Stimulated activated CD4-positive, alpha-beta T cell treated with anti-CD3 and anti-CD28 coated beads, TNF-alpha, amount 100 ng/mL, for 48 hours (primary cell): Measurements from ENCODE around the gene DOCK11.
"Not testable (repeated sequence)": the region's sequence is repeated elsewhere in the genome, so short reads cannot be mapped to it uniquely, and the experiment has no call there.

Source experiments
- DNase-seq, 3 donors: peaks; one replicate each; pipeline ENCODE4 v3.0.0-alpha.2; 2020; ENCODE audit warnings: low read depth in 3 of 3

Gene DOCK11

DNA sequence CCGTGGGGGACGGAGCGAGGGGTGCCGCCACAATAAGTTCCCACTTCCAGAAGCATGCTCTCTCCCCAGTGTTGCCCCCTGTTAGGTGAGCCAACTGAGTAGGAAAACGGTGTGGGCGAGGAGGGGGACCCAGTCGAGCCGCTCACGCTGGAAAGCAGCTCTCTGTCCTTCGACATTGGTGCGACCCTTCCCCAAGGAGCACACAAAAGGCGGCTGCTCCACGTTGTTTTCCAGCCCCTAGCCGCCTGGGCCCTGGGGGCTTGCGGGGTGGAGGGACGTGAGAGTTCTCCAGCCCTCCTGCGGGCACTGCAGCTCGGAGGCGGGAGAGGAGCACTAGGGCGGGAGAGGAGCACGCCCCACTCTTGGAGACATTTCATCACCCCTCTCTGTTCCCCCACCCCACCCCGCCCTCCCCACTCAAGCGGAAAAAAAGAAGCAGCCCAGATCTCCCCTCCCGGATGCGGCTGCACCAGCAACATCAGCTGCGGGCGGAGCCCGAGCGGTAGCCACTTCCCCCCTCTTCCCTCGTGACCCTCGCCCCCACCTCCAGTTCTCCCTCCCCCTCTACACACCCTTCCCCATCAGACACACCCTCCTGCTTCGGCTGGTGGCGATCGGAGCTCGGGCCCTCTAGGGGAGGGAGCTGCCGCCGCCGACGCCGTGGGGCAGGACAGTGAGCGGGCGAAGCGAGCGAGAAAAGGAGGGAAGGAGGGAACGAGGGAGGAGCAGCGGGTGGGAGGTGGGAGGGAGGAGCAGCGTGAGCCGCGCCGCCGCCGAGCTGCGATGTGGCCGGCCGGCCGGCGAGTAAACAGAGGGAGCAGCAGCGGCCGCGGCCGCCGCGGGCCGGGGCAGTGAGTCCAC, at the start of gene DOCK11:
TSS of gene DOCK11 (plus strand) at position 755 of the 861 bp plus-strand sequence. CDS start 157 bp downstream, outside the sequence.
- DNase-seq, result peak; percentile 53 to 72 (median 67)

DNA sequence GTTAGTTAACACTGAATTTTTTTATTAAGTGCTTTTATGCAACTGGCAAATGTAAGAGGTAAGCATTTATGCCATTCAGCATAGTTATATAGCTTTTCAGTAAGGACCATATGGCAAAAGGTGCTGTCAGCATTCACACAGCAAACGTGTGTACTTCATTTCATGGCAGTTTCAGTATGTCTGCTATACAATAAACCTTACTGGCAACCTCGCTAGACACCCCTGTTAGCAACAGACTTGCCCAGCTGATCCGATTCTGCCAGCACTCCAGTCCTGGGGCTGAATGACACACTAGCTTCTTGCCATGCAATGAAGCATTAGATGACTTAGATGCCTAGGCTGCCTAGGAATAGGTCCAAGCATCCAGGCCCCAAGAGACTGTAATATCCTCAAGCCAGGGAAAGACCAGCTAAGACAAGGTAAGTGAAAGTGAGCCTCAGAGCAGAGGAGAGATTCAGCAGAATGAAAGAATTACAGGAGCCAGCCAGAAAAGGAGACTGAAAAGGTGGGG, 47.3 kb upstream of the DOCK11 start:
- no peak for DNase-seq

DNA sequence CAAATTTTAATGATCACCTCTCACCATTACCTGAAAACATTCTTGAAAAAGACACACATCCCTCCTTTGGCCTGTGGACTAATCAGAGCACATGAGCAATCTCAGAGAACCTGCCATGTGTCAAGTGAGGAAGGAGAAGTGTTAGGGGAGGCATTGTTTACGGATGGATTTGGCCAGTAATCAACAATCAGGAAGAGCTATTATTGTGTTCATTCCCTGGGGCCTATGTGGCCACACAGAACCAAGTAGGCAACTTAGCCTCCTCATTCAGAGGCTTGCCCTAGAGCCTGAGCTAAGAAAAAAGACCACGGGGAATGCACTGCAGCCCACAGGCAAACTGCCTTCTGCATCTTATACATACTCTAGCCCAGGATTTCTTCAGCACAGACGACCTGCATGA, 40.6 kb upstream of the DOCK11 start:
- no peak for DNase-seq

DNA sequence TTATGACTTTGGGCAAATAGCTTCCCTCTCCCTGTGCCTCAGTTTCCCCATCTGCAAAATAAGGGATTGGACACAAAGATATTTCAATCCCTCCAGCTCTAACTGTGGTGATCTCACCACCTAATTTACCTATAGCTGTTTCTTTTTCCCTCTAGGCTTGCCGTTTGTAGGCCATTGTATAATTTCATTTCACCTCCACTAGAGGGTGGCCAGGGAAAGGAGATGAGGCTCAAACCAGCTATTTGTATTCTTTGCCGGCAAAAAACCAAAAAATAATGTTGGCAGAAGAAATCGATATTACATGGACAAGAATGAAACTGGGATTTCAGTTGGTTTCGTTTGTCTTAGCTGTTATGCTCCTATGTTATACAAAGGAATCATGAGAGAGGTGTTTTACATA, 36.1 kb upstream of the DOCK11 start:
- no peak for DNase-seq

DNA sequence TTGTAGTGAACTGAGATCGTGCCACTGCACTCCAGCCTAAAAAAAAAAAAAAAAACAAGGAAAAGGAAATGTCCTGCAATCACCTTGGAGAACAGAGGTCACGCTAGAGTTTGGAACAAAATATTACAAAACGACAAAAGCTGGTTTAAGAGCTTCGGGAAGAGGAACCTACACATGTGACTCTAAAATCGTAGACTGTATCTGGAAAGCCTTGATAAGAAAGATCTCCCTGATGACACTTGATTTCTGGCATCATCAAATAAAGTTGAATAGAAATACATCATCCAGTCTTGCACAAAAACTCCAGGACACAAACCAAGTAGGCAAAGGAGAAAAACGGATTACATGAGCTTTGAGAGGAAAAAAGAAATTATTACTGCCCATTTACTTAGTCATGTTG, 31.1 kb upstream of the DOCK11 start:
- DNase-seq, result no peak

DNA sequence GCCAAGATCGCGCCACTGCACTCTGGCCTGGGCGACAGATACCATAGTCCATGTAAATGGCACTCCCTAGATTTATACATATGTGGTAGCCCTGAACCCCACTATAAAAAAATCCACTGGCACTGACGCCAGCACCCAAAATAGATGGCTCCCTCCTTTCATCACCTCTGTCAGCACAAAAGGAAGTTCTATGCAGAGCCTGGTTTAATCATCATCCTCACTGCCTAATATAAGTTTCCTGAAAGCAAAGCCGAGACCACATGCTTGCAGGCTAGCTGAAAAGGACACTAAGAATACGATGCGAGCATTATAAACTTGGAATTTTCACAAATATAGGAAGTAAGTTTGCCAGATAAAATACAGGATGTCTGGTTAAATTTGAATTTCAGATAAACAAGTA, 27.5 kb upstream of the DOCK11 start:
- DNase-seq, result no peak

DNA sequence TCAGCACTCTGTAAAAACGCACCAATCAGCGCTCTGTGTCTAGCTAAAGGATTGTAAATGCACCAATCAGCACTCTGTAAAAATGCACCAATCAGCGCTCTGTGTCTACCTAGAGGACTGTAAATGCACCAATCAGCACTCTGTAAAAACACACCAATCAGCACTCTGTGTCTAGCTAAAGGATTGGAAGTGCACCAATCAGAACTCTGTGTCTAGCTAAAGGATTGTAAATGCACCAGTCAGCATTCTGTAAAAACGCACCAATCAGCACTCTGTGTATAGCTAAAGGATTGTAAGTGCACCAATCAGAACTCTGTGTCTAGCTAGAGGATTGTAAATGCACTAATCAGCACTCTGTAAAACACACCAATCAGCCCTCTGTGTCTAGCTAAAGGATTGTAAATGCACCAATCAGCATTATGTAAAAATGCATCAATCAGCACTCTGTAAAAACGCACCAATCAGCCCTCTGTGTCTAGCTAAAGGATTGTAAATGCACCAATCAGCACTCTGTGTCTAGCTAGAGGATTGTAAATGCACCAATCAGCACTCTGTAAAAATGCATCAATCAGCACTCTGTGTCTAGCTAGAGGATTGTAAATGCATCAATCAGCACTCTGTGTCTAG, 24.8 kb upstream of the DOCK11 start:
- DNase-seq, result not testable (repeated sequence)

DNA sequence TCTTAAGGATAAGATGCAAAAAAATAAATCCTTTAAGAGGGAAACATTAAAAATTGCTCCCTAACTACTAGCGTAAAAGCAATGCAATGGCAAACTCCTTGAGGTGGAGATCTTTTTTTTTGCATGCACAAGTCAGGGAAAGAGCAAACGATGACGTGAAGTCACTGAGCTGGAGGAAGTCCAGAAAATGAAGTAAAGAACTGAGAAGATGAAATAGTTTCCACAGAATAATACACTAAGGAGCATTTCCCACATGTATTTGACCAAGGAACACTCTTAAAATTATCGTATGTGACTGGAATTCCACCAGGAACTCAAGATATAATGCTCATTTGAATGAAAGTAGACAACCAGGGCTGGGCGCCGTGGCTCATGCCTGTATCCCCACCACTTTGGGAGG, 21.0 kb upstream of the DOCK11 start:
- DNase-seq, result no peak

DNA sequence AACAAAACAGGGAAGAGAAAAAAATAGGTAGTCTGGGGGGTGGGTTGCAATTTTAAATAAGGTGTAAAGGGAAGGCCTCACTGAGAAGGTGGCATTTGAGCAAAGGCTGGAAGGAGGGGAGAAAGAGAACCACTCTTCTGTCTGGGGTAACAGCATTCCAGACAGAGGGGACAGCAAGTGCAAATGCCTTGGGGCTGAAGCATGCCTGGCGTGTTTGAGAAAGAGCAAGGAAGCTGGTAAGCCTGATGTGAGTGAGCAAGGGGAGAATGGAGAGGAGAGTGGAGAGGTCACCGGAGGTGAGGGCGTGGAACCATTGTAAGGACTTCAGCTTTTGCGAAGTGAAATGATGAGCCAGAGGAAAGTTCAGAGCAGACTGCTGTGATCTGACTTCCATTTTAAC, 19.7 kb upstream of the DOCK11 start:
- DNase-seq, result no peak

DNA sequence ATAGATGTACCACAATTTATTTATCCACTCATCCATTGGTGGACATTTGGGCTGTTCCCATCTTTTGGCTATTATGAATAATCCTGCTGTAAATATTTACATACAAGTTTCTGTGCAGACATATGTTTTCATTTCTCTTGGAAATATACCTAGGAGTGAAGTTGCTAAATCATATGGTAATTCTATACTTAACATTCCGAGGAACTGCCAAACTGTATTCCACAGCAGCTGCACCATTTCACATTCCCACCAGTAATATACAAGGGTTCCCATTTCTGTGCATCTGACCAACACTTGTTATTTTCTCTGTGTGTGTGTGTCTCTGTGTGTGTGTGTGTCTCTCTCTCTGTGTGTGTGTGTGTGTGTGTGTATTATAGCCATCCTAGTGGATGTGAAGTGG, 15.4 kb upstream of the DOCK11 start:
- no peak for DNase-seq

DNA sequence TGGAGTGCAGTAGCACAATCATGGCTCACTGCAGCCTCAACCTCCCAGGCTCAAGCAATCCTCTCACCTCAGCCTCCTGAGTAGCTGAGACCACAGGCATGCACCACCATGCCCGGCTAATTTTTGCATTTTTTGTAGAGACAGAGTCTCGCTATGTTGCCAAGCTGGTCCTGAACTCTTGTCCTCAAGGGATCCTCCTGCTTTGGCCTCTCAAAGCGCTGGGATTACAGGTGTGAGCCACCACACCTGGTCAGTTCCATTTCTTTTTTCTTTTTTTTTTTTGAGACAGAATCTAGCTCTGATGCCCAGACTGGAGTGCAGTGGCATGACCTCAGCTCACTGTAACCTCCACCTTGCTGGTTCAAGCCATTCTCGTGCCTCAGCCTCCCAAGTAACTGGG, 13.2 kb upstream of the DOCK11 start:
- not testable (repeated sequence) for DNase-seq

DNA sequence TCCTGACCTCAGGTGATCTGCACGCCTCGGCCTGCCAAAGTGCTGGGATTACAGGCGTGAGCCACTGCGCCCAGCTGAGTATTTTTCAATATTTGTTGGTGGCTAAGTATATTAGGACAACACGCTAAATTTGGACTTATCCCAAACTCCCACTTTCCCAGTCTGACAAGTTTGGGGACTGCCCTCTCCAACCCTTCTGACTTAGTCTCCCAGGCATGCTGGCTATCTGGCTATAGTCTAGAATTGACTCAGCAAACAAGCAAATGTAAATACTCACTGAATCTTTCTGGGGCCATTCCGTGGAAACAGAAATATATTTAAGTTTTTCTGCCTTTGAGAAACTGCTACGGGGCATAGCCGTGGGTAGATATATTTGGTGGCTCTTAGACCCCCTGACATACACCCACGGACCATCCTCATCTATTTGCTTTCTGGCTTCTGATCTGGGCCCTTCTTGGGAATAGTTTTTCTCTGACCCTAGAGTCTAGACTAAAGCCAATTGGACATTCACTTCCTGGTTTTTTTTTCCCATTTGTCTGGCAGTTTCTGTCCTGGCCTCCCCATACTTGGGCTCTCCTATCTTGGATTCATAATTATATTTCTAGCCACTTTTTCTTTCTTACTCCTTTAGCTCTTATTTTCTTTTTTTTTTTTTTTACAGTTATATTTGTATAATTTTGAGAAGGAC, 11.3 kb upstream of the DOCK11 start:
- DNase-seq, result no peak

DNA sequence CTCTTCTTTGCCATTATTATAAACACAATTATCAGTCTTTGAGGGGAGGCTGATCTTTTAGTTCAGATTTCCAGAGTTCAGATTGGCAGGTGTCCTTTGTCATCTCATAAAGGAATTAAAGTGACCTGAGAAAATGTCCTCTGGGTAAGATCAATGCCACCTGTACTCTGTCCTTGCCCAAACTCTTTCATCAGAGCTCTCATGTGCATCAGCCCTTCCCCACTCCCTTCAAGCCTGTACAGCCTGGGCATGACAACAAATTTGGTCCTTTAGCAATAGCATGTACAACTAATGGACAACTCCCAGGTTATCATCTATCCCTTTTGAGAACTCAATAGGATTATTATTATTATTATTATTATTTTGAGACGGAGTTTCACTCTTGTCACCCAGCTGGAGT, 8.9 kb upstream of the DOCK11 start:
- not testable (repeated sequence) for DNase-seq

DNA sequence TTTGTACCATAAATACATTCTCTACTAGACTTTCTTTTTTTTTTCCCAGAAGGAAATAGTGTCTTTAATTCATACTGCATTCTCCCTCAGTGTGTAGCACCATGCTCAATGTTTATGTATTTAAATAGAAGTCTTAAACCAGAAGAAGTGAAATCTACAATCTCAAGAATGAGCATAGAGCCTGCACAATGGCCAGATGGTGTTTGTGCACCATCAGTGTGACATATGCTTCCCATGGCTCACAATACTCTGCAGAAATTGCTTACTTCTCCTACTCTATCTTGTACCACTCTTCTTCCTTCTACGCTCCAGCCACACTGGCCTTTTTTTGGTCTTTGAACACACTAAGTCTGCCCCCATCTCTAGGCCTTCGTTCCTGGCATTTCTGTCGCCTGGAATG, 2.6 kb upstream of the DOCK11 start:
- DNase-seq, result no peak

DNA sequence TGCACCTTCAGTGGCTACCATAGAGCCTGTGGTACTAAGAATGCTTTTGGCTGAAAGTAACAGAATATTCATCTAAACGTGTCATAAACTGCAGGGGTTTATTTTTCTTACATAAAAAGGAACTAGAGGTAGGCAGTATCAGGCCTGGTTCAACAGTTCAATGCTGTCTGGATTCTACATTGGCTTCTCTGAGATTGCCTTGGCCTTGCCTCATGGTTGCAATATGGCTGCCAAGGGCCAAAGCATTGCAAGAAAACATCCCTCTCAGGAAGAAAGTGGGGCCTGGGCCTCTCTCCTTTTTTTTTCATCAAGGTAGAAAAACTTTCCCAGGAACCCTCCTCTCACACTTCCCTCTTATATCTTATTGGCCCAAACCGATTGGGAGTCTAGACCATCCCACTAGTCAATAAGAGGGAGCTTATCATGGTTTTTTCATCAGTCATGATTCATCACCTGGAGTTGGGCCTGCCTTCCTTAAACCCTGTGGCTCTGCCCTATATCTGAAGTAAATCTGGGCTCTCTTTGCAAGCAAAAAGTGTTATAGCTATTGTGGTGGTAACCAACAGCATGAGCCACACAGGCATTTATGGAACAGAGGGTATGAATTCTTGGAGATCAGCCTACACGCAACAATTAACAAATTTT, 1.8 kb upstream of the DOCK11 start:
- no peak for DNase-seq

DNA sequence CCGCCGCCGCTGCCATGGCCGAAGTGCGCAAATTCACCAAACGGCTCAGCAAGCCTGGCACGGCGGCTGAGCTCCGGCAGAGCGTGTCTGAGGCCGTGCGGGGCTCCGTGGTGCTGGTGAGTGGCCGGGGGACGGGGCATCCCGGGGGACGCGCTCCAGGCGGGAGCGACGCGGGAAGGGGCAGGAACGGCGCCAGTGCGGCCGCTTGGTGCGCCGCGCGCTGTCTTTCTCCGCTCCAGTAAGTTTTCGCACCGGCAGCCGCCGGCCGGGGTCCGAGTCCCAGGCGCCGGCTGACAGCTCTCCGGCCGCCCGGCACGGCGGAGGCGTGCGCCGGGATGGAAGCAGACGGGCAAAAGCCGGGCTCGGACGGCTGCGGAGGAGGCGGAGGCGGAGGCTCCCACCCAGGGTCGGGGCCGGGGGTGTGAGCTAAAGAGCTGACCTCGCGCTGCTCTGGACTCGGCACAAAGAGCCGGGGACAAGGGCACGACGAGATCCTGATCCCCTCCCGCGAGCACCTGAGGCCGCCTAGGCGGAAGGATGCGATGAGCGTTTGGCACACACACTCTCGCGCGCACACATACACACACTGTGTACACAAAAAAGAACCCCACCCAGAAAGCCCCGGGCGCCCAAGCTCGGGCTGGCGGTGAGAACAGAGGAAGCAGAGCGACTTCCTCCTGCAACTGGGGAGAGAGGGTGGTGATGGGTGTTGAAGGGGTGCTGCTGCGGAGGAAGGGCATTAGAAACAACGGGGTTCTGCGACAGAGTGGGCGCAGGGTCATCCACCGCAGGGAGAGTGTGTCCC, 545 bp downstream of the DOCK11 start:
- DNase-seq, result peak; percentile 32 to 52 (median 45)

DNA sequence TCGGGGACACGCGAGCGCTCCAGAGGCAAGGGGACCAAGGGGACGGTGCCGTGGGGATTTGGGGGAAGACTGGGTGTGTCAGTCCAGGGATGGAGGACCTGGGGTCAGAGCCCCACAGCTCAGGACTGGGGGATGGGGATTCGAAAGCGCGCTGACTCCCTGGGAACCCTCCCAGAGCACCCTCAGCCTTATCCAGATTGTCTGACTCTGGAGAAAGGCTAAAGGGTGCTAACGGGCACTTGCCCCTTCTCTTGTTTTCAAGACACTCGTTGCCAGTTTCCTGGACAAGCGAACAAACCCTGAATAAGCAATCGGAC, 1.1 kb downstream of the DOCK11 start:
- no peak for DNase-seq

DNA sequence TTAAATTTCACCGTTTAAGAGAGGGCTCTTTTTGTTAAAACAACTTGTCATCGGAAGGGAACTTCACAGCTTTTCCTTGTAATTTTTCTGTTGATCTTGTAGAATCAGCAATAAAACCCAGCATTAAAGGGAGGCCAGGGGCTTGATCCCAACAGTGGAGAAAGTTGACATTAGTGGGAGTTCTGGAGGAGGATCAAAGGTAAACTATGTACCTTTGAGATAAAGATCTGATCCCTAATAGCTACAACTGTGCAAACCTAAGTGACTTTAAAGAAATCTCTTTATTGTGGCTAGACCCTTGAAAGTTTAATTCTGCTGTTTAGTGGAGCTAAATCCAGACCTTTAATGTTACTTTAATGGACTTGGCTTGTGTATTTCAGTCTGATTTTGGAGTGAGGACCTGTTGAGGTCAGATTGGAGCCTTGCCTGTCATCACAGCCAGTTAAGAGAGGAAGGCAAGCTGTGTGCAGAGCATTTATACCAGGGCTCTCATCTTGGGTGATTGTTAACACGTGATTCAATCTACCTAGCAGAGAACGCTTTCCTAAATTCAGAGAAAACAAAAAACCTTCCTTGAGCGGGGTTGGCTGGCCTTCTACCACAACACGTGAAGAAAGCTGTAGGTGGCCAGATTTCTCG, 1.7 kb downstream of the DOCK11 start:
- DNase-seq, result no peak

DNA sequence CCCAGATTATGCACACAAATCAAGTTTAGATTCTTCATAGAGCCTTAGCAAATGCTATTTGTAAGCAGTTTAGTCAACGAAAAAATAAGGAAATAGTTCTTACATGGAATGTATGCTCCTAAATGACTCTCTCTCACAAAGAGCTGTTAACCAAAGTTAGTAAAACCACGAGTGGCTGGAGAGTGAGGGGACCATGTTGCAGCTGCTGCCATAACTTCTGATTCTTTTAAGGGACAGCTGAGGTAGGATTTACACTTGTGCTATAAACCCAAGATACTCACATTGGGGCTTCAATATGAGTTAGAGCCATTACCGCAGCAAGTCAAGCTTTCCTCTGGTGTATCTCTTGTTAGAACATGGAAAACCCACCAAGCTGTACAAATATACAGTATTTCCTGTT, 2.7 kb downstream of the DOCK11 start:
- no peak for DNase-seq

DNA sequence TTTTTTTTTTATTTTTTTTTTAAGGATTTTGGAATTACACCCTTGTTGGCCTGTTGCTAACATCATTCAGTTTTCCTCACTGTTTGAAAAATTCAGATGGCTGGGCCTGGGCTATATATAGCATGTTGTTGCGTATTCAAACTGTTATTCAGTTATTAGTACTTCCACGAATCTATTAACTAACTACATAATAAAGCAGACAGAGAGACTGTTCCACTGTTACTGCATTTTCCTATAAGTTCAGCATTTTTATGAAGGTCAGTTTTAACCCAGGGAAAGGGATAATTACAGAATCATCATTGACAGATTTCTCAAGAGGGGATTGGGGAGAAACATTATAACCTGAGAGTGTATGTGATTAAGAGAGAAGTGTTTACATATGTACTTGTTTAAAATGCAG, 3.1 kb downstream of the DOCK11 start:
- DNase-seq, result no peak

DNA sequence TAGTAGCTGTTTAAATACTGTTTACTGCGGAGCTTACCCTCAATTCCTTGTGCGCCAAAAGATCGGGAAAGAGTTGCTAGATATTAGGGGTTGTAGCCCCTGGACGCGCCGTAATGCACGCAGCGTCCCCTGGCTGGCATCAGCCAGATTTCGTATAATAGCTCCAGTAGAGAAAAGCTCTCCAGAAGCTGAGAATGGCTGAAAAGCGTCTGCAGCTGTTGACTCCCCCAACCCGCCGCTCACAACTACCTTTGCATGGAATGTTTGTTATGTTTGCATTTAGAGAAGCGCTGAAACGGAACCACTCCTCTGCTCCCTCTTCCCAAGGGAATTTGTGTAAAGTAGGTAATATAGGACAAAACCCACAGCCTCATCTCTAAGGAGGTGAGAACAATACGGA, 3.7 kb downstream of the DOCK11 start:
- DNase-seq, result no peak
